K562 (cell line): Measurements from ENCODE around the gene USP2. TPM values are rescaled to one million over a fixed set of nuclear protein-coding genes. Genes with fewer than 3 reads are reported as not detected.

ENCODE experiments used
- ATAC-seq: fragments of 200-7000 bp; cut with Tn5 transposase; 3 replicates; pipeline ENCODE4 v1.9.1; 2020; ENCODE audit warnings: moderate library complexity
- BruUV-seq: library from RNA; stranded (reverse); fragments of 400-500 nt; replicated peaks from 2 replicates; lab custom pipeline; 2021; lab: Mats Ljungman, UMichigan
- CTCF ChIA-PET: fragments of 300-600 bp; formaldehyde crosslinking; extraction: SDS; loops from one replicate; lab custom pipeline; 2021; ENCODE audit warnings: low intra/inter-chr PET ratio; lab: Yijun Ruan, JAX
- POLR2A ChIA-PET: fragments of 300-600, 350-650 bp; sonication (Branson Sonifier 250); formaldehyde crosslinking; extraction: SDS; loops from one replicate; lab custom pipeline; 2021; ENCODE audit warnings: antibody characterized with exemption, inconsistent platforms; lab: Yijun Ruan, JAX
- DNase-seq, 4 experiments: peaks; one replicate each; pipeline versions ENCODE4 v3.0.0 to v3.0.0-alpha.2; 2011 to 2018; ENCODE audit warnings: low spot score in 3 of 4, mixed read lengths in 3 of 4; ENCODE audit errors: extremely low read depth in 1 of 4
- FAIRE-seq: peaks from 2 replicates; lab custom pipeline; 2011; peaks lifted over from hg19 to GRCh38; lab: Jason Lieb, UNC
- H2AFZ ChIP-seq: 2 replicates; pipeline ENCODE4 v1.6.0; 2011; ENCODE audit warnings: low read depth, low read length, control low read depth, inconsistent platforms
- H3K27ac ChIP-seq: fragments of 200-600 bp; 3 replicates; pipeline ENCODE4 v1.8.0; 2011; ENCODE audit warnings: low read depth, mild to moderate bottlenecking, control low read depth, inconsistent platforms, low read length, moderate library complexity, mixed read lengths; ENCODE audit errors: extremely low read depth
- H3K27me3 ChIP-seq, 2 experiments: fragments of 300-600 bp in 1 of 2; 2 replicates in 1 of 2; 3 replicates in 1 of 2; pipeline versions ENCODE4 v1.6.0 to v1.8.0; 2011; ENCODE audit warnings: inconsistent platforms in 2 of 2, low read length in 2 of 2, mild to moderate bottlenecking in 1 of 2, mixed read lengths in 1 of 2, moderate library complexity in 1 of 2; ENCODE audit not compliant: control insufficient read depth in 2 of 2, insufficient read depth in 2 of 2
- H3K36me3 ChIP-seq: fragments of 300-600 bp; 3 replicates; pipeline ENCODE4 v1.8.0; 2011; ENCODE audit warnings: mild to moderate bottlenecking, low read length, inconsistent platforms; ENCODE audit not compliant: control insufficient read depth, insufficient read depth
- H3K4me1 ChIP-seq, 2 experiments: fragments of 200-600 bp in 1 of 2; replicated peaks in 1 of 2; 2 replicates in 1 of 2; 3 replicates in 1 of 2; pipeline versions ENCODE4 v1.5.1 to v1.8.0; 2011; ENCODE audit warnings: inconsistent platforms in 2 of 2, low read length in 2 of 2, mild to moderate bottlenecking in 1 of 2, mixed read lengths in 1 of 2, moderate library complexity in 1 of 2; ENCODE audit not compliant: control insufficient read depth in 2 of 2, insufficient read depth in 2 of 2
- H3K4me2 ChIP-seq: 2 replicates; pipeline ENCODE4 v1.6.1; 2011; ENCODE audit warnings: low read length, control low read depth, inconsistent platforms, mixed read lengths; ENCODE audit not compliant: insufficient read depth
- H3K4me3 ChIP-seq: fragments of 200-600 bp; sonication (generic), shearing (Covaris generic); 2 replicates; pipeline ENCODE4 v1.5.1; 2016; ENCODE audit warnings: control low read depth, inconsistent platforms
- H3K79me2 ChIP-seq: fragments of 200-600 bp; 3 replicates; pipeline ENCODE4 v1.8.0; 2011; ENCODE audit warnings: low read length, inconsistent platforms; ENCODE audit not compliant: control insufficient read depth, insufficient read depth
- H3K9ac ChIP-seq, 2 experiments: 2 replicates each; pipeline versions ENCODE4 v1.6.0 to v1.6.1; 2011; ENCODE audit warnings: low read depth in 2 of 2, low read length in 2 of 2, control low read depth in 1 of 2, inconsistent platforms in 1 of 2, mild to moderate bottlenecking in 1 of 2, mixed read lengths in 1 of 2; ENCODE audit not compliant: insufficient read depth in 1 of 2
- H3K9me1 ChIP-seq: one replicate; pipeline ENCODE4 v1.6.0; 2011; ENCODE audit warnings: inconsistent platforms, mild to moderate bottlenecking, low read length, moderate library complexity; ENCODE audit not compliant: control insufficient read depth, insufficient read depth
- H3K9me3 ChIP-seq: replicated peaks from 2 replicates; pipeline ENCODE4 v1.5.1; 2011; ENCODE audit warnings: low read depth, low read length, inconsistent platforms; ENCODE audit not compliant: control insufficient read depth, insufficient read depth
- H4K20me1 ChIP-seq: replicated peaks from 2 replicates; pipeline ENCODE4 v1.6.1; 2011; ENCODE audit warnings: low read length, inconsistent platforms, mixed read lengths; ENCODE audit not compliant: control insufficient read depth, insufficient read depth
- CAMTA2 ChIP-seq: fragments of 250-450 bp; sonication (Bioruptor Pico); conservative IDR thresholded peaks from 2 replicates; pipeline ENCODE4 v1.5.1; 2022
- HDAC8 ChIP-seq: fragments of 450-650 bp; IDR thresholded peaks from 2 replicates; pipeline ENCODE4 v1.6.1; 2016; ENCODE audit warnings: mild to moderate bottlenecking, missing genetic modification characterization, moderate library complexity, missing compliant biosample characterization
- HMGN3 ChIP-seq: IDR thresholded peaks from 2 replicates; pipeline ENCODE4 v1.6.1; 2011; ENCODE audit warnings: borderline replicate concordance, low read depth, mild to moderate bottlenecking, mixed read lengths, low read length; ENCODE audit not compliant: insufficient read length; ENCODE audit errors: extremely low read depth
- TAF7 ChIP-seq: fragments of 450-650 bp; IDR thresholded peaks from 2 replicates; pipeline ENCODE4 v1.6.1; 2016; ENCODE audit warnings: missing genetic modification characterization, missing compliant biosample characterization
- TAL1 ChIP-seq: fragments of 450-650 bp; IDR thresholded peaks from 2 replicates; pipeline ENCODE4 v1.6.1; 2016; ENCODE audit warnings: mild to moderate bottlenecking
- XRCC4 ChIP-seq: IDR thresholded peaks from one replicate; pipeline ENCODE4 v1.6.1; 2011; ENCODE audit not compliant: insufficient read depth, insufficient read length; ENCODE audit errors: extremely low read depth
- ZNF146 ChIP-seq: IDR thresholded peaks from one replicate; pipeline ENCODE4 v1.6.1; 2018; ENCODE audit warnings: missing compliant biosample characterization; ENCODE audit not compliant: unreplicated experiment
- ZNF282 ChIP-seq: sonication (generic); formaldehyde crosslinking; IDR thresholded peaks from 2 replicates; pipeline ENCODE4 v1.8.1; 2023; ENCODE audit warnings: missing genetic modification reagents
- ZNF75A ChIP-seq: fragments of 450-650 bp; formaldehyde crosslinking; IDR thresholded peaks from 2 replicates; pipeline ENCODE4 v1.4.0; 2020; ENCODE audit warnings: mild to moderate bottlenecking
- ZNF778 ChIP-seq: fragments of 450-650 bp; formaldehyde crosslinking; IDR thresholded peaks from 2 replicates; pipeline ENCODE4 v1.4.0; 2020; ENCODE audit warnings: mild to moderate bottlenecking, moderate library complexity
- ZNF830 ChIP-seq: fragments of 250-450 bp; sonication (Bioruptor Pico); IDR thresholded peaks from 2 replicates; pipeline ENCODE4 v1.5.0; 2021; ENCODE audit warnings: mild to moderate bottlenecking
- WGBS: fragments of 100-300 bp; shearing (Covaris generic); methylation state at CpG from one replicate; pipeline ENCODE4 v1.1.6; 2016; ENCODE audit warnings: low coverage, mixed read lengths; ENCODE audit not compliant: insufficient coverage; ENCODE audit errors: missing lambda C conversion rate; 5-methylcytosine and 5-hydroxymethylcytosine counted together
- in situ Hi-C: fragments of 300-500 bp; cut with MboI; formaldehyde crosslinking; loops from 4 replicates; pipeline ENCODE4 v1.15.0; 2018; ENCODE audit warnings: inconsistent platforms, mixed read lengths
- intact Hi-C: fragments of 100-400 bp; cut with micrococcal nuclease; formaldehyde crosslinking; loops from 2 replicates; pipeline ENCODE4 v1.14.2; 2022
- polyA plus RNA-seq, 8 experiments: library from polyadenylated mRNA; depleted of rRNA in 4 of 8; stranded (reverse) in 5 of 8; unstranded in 3 of 8; fragments of >200 nt; fragmentation: Nextera tagmentation in 2 of 8; fragmentation: Illumina TruSeq in 1 of 8; extraction: Ambion mirVana in 2 of 8; extraction: Trizol in 1 of 8; gene quantifications; 2 replicates each; pipeline versions ENCODE4 v1.2.1 to v1.2.3, GENCODE V29; 2011 to 2014; ENCODE audit warnings: inconsistent platforms in 1 of 8, missing spikeins in 1 of 8
- total RNA-seq, 7 experiments: library from RNA; depleted of rRNA in 6 of 7; stranded (reverse); fragments of >200 nt in 6 of 7; fragmentation: Illumina TruSeq in 2 of 7; extraction: Trizol in 2 of 7; gene quantifications; 2 replicates each; pipeline versions ENCODE4 v1.2.1 to v1.2.3, GENCODE V29; 2011 to 2021; ENCODE audit warnings: low replicate concordance in 1 of 7
- TF ChIP-seq, protein P1 (sequence below): fragments of 450-650 bp; IDR thresholded peaks from 2 replicates; pipeline ENCODE4 v1.6.1; 2017; ENCODE audit warnings: mild to moderate bottlenecking, moderate library complexity
- TF ChIP-seq, protein P2 (sequence below): fragments of 450-650 bp; formaldehyde crosslinking; IDR thresholded peaks from 2 replicates; pipeline ENCODE4 v1.4.0; 2022; ENCODE audit warnings: mild to moderate bottlenecking, moderate library complexity
- TF ChIP-seq, protein P3 (sequence below), 2 experiments: fragments of 450-650 bp; conservative IDR thresholded peaks; 2 replicates each; pipeline ENCODE4 v1.6.1; 2017; ENCODE audit warnings: mild to moderate bottlenecking in 2 of 2, moderate library complexity in 2 of 2

Gene USP2
- total and polyA plus RNA-seq, 9 of the 15 experiments (the other 6 are each of a cell fraction or from before 2014, with no cell fraction given), result 2.8 to 16.9 (median 3.9) TPM

GRCh38 chr11:119369132-119369925 is 12.2 kb downstream of the USP2 start (continued):
- TF ChIP-seq, protein P1, sequence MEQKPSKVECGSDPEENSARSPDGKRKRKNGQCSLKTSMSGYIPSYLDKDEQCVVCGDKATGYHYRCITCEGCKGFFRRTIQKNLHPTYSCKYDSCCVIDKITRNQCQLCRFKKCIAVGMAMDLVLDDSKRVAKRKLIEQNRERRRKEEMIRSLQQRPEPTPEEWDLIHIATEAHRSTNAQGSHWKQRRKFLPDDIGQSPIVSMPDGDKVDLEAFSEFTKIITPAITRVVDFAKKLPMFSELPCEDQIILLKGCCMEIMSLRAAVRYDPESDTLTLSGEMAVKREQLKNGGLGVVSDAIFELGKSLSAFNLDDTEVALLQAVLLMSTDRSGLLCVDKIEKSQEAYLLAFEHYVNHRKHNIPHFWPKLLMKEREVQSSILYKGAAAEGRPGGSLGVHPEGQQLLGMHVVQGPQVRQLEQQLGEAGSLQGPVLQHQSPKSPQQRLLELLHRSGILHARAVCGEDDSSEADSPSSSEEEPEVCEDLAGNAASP, result no peak

DNA sequence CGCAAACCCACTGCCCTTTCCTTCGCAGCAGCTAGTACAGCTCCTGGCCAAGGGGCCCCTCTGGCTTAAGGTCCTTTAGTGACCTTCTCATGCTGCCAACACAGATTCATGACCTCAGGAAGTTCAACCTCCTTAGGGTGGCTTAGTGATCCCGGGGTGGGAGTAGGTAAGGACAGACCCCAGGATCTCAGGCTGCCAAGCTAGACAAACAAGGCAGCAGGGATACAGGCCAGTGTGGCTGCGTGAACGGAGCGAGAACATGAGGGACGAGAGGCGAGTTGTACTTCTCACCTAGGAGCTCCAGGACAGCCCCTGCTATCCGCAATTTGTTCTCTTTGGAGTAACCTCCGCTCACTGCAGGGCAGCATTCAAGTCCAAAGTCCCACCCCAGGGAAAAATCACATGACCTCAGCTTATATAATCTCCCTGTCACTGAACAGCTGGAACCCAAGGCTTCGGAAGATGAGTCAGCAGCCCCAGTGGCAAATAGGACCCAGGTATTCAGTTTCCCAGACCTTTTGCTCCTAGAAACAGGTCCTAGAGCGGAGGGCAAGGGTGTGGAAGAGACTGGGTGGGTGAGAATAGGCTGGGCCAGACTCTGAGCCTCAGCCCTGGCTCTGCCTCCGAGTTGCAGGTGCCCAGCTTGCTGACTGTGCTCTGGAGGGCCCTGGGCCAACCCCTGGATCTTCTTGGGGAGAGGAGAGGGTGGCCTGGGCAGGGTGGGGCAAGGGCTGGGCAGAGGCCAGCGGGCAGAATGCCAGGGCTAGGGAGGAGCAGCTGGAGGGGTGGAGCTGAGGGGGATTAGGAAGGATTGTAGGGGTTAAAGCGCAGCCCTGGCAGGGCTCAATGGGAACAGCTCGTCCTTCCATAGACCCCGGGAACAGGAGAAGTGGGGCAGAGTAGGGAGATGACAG is 13.1 kb downstream of the USP2 start:
- Histone ChIP-seq H3K9me1 (no peaks in the 10 kb centered on the region), H3K4me3 (no peak overlapping the region), H4K20me1 (no peaks in the 10 kb centered on the region), H3K9ac (peak overlapping the region; percentile 41 to 76; a peak in 3 of 4 replicates), H3K9me3 (no peaks in the 10 kb centered on the region), H3K27me3 (no peaks in the 10 kb centered on the region), H2AFZ (no peak overlapping the region), H3K79me2 (peaks cover 6% of the 10 kb centered on the region; the same call in 2 of the 3 replicates), H3K4me2 (peak overlapping the region; percentile 68), H3K36me3 (peaks cover 16% of the 10 kb centered on the region; the same call in 1 of the 3 replicates), H3K4me1 (peaks cover 54 to 61% of the 10 kb centered on the region in 2 experiments), H3K27ac (peak overlapping the region; percentile 59; the same call in 2 of the 3 replicates)
- WGBS, result 41% methylated on average over 17 of the region's 17 CpGs
- intact Hi-C loops (no loop called here), in situ Hi-C loops (no loop called here)
- FAIRE-seq (peak; percentile 93), ATAC-seq (peak; percentile 63), DNase-seq (peak; percentile 59 to 85 (median 68))
- POLR2A ChIA-PET, result interaction anchor here (0.5 to 2.8 kb wide), 8 partner anchors 8 to 327 kb away, joined by 3 to 34 read pairs (median 3); partner anchors contain the start of gene USP2
- BruUV-seq, result no TSS peak
- CTCF ChIA-PET, result interaction anchor here (0.7 kb wide), 1 partner anchor 12 kb away, joined by 3 read pairs; no protein-coding TSS in a partner anchor
- TF ChIP-seq, protein P2, sequence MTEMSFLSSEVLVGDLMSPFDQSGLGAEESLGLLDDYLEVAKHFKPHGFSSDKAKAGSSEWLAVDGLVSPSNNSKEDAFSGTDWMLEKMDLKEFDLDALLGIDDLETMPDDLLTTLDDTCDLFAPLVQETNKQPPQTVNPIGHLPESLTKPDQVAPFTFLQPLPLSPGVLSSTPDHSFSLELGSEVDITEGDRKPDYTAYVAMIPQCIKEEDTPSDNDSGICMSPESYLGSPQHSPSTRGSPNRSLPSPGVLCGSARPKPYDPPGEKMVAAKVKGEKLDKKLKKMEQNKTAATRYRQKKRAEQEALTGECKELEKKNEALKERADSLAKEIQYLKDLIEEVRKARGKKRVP (CRISPR knock-in tag), result no peak
- TF ChIP-seq, protein P3, sequence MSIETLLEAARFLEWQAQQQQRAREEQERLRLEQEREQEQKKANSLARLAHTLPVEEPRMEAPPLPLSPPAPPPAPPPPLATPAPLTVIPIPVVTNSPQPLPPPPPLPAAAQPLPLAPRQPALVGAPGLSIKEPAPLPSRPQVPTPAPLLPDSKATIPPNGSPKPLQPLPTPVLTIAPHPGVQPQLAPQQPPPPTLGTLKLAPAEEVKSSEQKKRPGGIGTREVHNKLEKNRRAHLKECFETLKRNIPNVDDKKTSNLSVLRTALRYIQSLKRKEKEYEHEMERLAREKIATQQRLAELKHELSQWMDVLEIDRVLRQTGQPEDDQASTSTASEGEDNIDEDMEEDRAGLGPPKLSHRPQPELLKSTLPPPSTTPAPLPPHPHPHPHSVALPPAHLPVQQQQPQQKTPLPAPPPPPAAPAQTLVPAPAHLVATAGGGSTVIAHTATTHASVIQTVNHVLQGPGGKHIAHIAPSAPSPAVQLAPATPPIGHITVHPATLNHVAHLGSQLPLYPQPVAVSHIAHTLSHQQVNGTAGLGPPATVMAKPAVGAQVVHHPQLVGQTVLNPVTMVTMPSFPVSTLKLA (conservative IDR thresholded peaks at IDR 0.05), result peak in 1 of 2 experiments; percentile 53; a peak in 2 of 4 replicates
- TF ChIP-seq ZNF75A, result no peak
- no peak for TF ChIP-seq ZNF282 (CRISPR knock-in tag)
- no peak for TF ChIP-seq ZNF830 (CRISPR knock-in tag)
- TF ChIP-seq TAL1, result no peak
- TF ChIP-seq TAF7 (tag), result no peak
- no peak for TF ChIP-seq ZNF146 (CRISPR knock-in tag)
- no peak for TF ChIP-seq HDAC8 (tag)
- TF ChIP-seq HMGN3, result no peak
- TF ChIP-seq ZNF778 (CRISPR knock-in tag), result no peak
- TF ChIP-seq CAMTA2 (CRISPR knock-in tag), result no peak
- no peak for TF ChIP-seq XRCC4
